Esophagus squamous epithelium (tissue), 5 donors: ENCODE data around the gene CRYL1. TPM values are rescaled to one million over a fixed set of nuclear protein-coding genes. Genes with fewer than 3 reads are reported as not detected.

ENCODE experiments used
- DNase-seq: peaks from one replicate; lab custom pipeline; 2025; lab: John Stamatoyannopoulos, UW
- H3K27ac ChIP-seq, 4 donors: fragments of 200-600 bp; sonication (generic); one replicate each; pipeline ENCODE4 v1.5.1; 2016 to 2019; ENCODE audit warnings: mild to moderate bottlenecking in 1 of 4
- H3K27me3 ChIP-seq, 4 donors: fragments of 200-600 bp; sonication (generic); 1 replicate in 3 of 4; 2 replicates in 1 of 4; pipeline versions ENCODE4 v1.5.1 to v1.6.0; 2017 to 2021; ENCODE audit warnings: antibody characterized with exemption in 1 of 4
- H3K36me3 ChIP-seq, 3 donors: fragments of 200-600 bp; sonication (generic); one replicate each; pipeline ENCODE4 v1.5.1; 2016 to 2019
- H3K4me1 ChIP-seq, 3 donors: fragments of 200-600 bp; sonication (generic); one replicate each; pipeline ENCODE4 v1.5.1; 2017 to 2019
- H3K4me3 ChIP-seq, 4 donors: fragments of 200-600 bp; sonication (generic); 1 replicate in 3 of 4; 2 replicates in 1 of 4; pipeline ENCODE4 v1.5.1; 2016 to 2019; ENCODE audit warnings: mild to moderate bottlenecking in 2 of 4, moderate library complexity in 1 of 4
- H3K9me3 ChIP-seq, 3 donors: fragments of 200-600 bp; sonication (generic); one replicate each; pipeline ENCODE4 v1.5.1; 2016 to 2019
- POLR2A ChIP-seq, 4 donors: fragments of 450-650 bp; IDR thresholded peaks; one replicate each; pipeline ENCODE4 v1.6.1; 2017; ENCODE audit warnings: antibody characterized with exemption in 4 of 4, mild to moderate bottlenecking in 4 of 4, moderate library complexity in 3 of 4
- WGBS, 2 donors: methylation state at CpG; one replicate each; pipeline ENCODE4 v1.1.5; 2018; 5-methylcytosine and 5-hydroxymethylcytosine counted together
- intact Hi-C: fragments of 100-400 bp; cut with DNase I; formaldehyde crosslinking; loops from one replicate; pipeline ENCODE4 v1.15.0; 2022
- total RNA-seq, 4 donors: library from RNA; depleted of rRNA; stranded (reverse); fragments of >200 nt; gene quantifications; one replicate each; pipeline ENCODE4 v1.1.0, GENCODE V29; 2016
- TF ChIP-seq, protein P1 (sequence below), 6 experiments: fragments of 450-650 bp in 4 of 6; fragments of 200-600 bp in 2 of 6; sonication (generic) in 2 of 6; IDR thresholded peaks; one replicate each; pipeline ENCODE4 v1.5.1; 2016 to 2019; ENCODE audit warnings: antibody characterized with exemption in 6 of 6, mild to moderate bottlenecking in 4 of 6, moderate library complexity in 4 of 6
- donor health status: DM: yes; HTN: yes; CAD: no.

The CRYL1 gene
- total RNA-seq, 4 donors from 2014 or later, result 12.5 to 41.2 (median 24.4) TPM

DNA sequence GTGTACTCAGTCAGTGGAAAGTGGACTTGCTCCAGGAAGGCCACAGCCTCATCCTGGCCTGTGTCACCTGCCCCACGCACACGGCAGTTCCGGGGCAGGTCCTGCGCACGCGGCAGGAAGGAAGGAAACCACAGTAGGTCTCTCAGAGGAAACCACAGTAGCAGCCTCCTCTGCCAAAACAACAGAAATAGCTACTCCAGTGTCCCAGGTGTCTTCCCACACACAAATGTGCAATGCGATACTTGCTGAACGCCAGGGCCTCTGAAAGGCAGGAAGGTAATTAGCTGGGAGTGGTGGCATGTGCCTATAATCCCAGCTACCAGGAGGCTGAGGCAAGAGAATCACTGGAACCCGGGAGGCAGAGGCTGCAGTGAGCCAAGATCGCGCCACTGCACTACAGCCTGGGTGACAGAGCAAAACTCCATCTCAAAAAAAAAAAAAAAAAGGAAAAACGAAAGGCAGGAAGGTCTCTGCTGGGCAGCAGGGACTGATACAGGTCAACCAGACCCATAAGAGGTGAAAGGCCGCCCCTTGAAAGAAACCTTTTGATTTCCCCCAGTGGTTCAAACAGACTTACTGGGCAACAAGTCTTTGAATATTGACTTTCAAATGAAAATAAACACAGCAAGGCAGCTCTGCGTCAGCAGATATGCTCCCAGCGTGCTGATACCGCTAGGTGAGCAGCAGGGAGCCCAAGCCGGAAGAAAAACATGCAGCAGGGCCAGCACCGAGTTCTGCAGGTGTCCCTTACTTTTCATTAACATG, 49.5 kb downstream of the CRYL1 start:
- WGBS, 2 donors, result 59 to 67% methylated on average over 17 to 18 of the region's 18 CpGs
- H3K4me3 ChIP-seq, result no peak overlapping the region
- intact Hi-C loops, result no loop called here
- DNase-seq, result no peak
- TF ChIP-seq, protein P1, sequence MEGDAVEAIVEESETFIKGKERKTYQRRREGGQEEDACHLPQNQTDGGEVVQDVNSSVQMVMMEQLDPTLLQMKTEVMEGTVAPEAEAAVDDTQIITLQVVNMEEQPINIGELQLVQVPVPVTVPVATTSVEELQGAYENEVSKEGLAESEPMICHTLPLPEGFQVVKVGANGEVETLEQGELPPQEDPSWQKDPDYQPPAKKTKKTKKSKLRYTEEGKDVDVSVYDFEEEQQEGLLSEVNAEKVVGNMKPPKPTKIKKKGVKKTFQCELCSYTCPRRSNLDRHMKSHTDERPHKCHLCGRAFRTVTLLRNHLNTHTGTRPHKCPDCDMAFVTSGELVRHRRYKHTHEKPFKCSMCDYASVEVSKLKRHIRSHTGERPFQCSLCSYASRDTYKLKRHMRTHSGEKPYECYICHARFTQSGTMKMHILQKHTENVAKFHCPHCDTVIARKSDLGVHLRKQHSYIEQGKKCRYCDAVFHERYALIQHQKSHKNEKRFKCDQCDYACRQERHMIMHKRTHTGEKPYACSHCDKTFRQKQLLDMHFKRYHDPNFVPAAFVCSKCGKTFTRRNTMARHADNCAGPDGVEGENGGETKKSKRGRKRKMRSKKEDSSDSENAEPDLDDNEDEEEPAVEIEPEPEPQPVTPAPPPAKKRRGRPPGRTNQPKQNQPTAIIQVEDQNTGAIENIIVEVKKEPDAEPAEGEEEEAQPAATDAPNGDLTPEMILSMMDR (IDR thresholded peaks at IDR 0.05), result no peak
- TF ChIP-seq POLR2A (IDR thresholded peaks at IDR 0.05), result no peak
- H3K36me3 ChIP-seq, result peaks cover 0 to 22% (median 0%) of the 10 kb centered on the region in 3 donors
- no peak overlapping the region for H3K27ac ChIP-seq
- peaks cover 0 to 12% (median 0%) of the 10 kb centered on the region in 3 donors for H3K4me1 ChIP-seq
- H3K27me3 ChIP-seq, result no peaks in the 10 kb centered on the region
- no peaks in the 10 kb centered on the region for H3K9me3 ChIP-seq

DNA sequence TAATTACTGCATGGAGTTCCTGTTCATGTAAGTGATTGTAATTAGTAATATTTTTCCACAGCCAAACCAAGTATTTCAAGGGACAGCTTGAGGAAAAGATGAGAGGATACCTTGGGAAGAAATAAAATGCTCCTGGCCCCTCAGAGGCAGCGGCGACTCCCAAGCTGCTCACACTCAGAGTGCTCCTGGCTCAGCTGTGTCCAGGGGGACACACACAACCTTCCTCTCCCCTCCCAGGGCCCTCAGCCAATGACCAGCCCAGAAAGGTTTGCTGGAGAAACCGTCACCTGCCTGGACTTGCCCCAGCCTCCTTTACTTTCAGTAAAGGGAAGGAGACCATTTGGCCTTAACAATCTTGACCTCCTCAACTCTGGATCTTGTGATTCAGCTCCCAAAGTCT, 51.1 kb downstream of the CRYL1 start:
- Histone ChIP-seq H3K36me3 (peaks cover 0 to 22% (median 0%) of the 10 kb centered on the region in 3 donors), H3K4me1 (peaks cover 0 to 9% (median 0%) of the 10 kb centered on the region in 3 donors), H3K27ac (no peak overlapping the region), H3K27me3 (no peaks in the 10 kb centered on the region), H3K9me3 (no peaks in the 10 kb centered on the region), H3K4me3 (no peak overlapping the region)
- DNase-seq, result no peak
- intact Hi-C loops, result no loop called here
- WGBS, 2 donors, result 93 to 97% methylated on average over 3 of the region's 3 CpGs
- TF ChIP-seq POLR2A (IDR thresholded peaks at IDR 0.05), result no peak
- TF ChIP-seq, protein P1 (IDR thresholded peaks at IDR 0.05), result no peak

DNA sequence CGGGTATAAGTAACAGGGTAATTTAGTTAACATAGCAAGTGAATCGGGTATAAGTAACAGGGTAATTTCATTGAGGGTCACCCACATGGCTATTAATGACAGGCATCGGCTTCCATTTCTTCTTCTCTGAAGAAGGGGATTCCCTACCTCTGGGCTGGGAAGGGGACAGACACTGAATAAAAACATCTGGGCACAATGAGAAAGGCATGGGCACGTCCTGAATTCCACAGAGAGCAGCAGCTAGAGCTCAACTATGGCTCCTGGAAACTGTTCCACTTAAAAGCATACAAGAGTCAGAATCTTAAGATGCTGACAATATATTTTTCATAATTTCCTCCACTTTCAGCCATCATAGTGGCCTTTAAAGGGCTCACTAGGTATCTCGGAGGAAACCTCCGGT, 51.8 kb downstream of the CRYL1 start:
- peaks cover 0 to 22% (median 0%) of the 10 kb centered on the region in 3 donors for H3K36me3 ChIP-seq

DNA sequence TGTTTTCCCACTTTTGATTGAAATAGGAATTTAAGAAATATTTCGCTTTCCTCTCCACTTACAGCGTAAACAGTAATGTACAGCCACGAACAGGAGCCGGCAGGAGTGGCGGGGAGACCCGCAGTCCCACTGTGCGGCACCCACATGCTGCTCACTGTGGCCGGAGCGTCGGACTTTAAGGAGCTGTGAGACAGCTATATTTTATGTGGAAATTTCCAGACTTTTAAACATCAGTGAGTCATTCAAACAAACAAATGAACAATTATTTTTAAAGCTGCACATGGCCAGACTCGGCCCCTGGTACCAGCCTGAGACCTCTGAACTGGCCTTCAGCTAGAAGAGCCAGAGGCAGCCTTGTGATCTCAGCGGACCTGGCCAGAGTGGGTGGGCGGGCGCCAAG, 52.5 kb downstream of the CRYL1 start:
- Histone ChIP-seq H3K4me1 (peaks cover 0 to 9% (median 0%) of the 10 kb centered on the region in 3 donors), H3K27me3 (no peaks in the 10 kb centered on the region), H3K9me3 (no peaks in the 10 kb centered on the region), H3K27ac (no peak overlapping the region), H3K4me3 (no peak overlapping the region), H3K36me3 (peaks cover 0 to 22% (median 0%) of the 10 kb centered on the region in 3 donors)
- no peak for DNase-seq
- TF ChIP-seq, protein P1 (IDR thresholded peaks at IDR 0.05), result no peak
- TF ChIP-seq POLR2A (IDR thresholded peaks at IDR 0.05), result no peak
- WGBS, 2 donors, result 84 to 85% methylated on average over 14 of the region's 14 CpGs
- intact Hi-C loops, result no loop called here

More for the DNA sequence above, 51.8 kb downstream of the CRYL1 start:
- Histone ChIP-seq H3K4me1 (peaks cover 0 to 9% (median 0%) of the 10 kb centered on the region in 3 donors), H3K27me3 (no peaks in the 10 kb centered on the region), H3K27ac (no peak overlapping the region), H3K9me3 (no peaks in the 10 kb centered on the region), H3K4me3 (no peak overlapping the region)
- 84 to 86% methylated on average over 6 of the region's 6 CpGs for WGBS, 2 donors
- no peak for TF ChIP-seq POLR2A (IDR thresholded peaks at IDR 0.05)
- TF ChIP-seq, protein P1 (IDR thresholded peaks at IDR 0.05), result no peak
- intact Hi-C loops, result no loop called here
- DNase-seq, result no peak

DNA sequence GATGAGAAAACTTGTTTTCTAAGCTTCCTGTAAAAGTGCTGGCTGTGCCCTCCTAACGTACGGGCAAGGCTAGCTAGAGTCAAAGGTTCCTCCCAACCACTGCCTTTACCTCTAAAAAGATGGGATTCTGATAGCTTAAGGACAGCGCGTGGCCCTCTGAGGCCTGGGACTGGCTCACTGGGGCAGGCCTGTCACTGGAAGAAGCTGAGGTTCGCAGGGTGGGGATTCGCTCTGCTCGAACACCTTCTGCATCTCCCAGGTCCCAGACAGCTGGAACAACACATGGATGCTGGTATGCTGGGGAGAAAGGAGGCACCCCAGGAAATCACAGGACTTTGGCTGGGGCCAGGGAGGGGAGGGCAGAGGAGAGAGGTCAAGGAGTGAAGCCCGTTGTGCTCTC, 53.1 kb downstream of the CRYL1 start:
- no peak for DNase-seq
- peaks cover 0 to 22% (median 0%) of the 10 kb centered on the region in 3 donors for H3K36me3 ChIP-seq
- no peaks in the 10 kb centered on the region for H3K9me3 ChIP-seq
- TF ChIP-seq, protein P1 (IDR thresholded peaks at IDR 0.05), result no peak
- no peak for TF ChIP-seq POLR2A (IDR thresholded peaks at IDR 0.05)
- no peak overlapping the region for H3K27ac ChIP-seq
- H3K4me3 ChIP-seq, result no peak overlapping the region
- peaks cover 0 to 9% (median 0%) of the 10 kb centered on the region in 3 donors for H3K4me1 ChIP-seq
- H3K27me3 ChIP-seq, result no peaks in the 10 kb centered on the region
- WGBS, 2 donors, result 81 to 83% methylated on average over 2 to 3 of the region's 8 CpGs
- intact Hi-C loops, result no loop called here
